GM19452 (cell line): ENCODE measurements around the gene MTUS2.

Experiments
- ATAC-seq: cut with Tn5 transposase; IDR thresholded peaks from one replicate; pipeline ENCODE4 v1.9.1; 2021; ENCODE audit not compliant: unreplicated experiment

The MTUS2 gene

DNA sequence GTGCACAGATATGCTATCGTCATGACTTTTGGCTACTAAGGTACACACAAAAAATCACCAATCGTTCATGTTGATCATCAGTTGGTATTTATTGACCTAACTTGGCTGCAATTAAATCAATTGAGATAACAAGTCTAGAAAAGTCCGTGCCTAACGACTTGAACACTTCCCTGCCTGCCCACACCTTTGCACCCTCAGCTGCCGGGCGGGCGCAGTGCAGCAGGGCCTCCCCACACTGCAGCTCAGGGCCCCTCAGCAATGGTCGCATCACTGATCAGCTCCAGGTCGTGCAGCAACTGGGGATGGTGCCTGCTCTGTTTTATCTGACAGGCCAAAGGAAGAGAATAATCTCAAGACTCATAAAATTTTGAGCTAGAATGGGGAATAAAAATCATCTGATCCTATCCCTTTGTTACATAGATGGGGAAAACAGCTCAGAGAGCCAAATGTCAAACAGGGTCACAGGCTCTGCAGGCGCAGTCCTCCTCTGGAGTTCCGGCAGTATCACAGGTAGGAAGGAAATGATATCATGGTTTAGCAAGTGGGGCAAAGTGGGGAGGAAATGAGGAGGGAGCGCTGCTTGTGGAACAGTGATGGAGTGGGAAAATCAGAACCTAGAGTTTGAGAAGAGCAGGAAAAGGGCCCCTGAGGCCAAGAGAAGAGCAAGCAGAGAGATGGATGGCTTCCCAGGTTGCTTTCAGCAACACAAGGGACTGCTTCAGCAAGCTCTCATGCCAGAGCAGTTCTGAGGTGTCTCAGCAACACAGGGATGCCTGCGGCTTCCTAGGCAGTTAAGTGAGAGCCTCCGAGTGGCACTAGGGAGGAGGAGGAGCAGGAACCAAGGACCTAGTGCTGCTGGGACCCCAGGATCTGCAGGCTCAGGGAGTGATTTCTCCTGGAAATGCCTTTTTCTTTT is 717.9 kb downstream of the MTUS2 start:
- no peak for ATAC-seq

DNA sequence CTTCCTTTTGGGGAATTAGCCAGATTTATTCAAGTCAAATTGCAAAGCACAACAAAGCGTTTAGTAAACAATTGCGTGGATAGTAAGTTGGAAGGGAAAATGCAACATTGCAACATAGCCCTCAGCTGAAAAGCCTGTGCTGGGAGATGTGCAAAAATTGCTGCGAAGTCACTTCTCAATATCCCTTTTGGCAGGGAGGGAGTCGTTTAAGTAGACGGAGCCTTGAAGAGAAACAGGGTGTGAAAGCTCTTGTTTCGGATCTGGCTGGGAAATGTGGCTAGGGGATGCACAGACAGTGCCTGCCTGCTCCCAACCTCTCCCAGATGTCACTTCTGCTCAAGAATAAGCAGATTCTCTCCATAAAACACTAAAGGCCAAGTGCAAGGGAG is 718.5 kb downstream of the MTUS2 start:
- ATAC-seq = no peak

DNA sequence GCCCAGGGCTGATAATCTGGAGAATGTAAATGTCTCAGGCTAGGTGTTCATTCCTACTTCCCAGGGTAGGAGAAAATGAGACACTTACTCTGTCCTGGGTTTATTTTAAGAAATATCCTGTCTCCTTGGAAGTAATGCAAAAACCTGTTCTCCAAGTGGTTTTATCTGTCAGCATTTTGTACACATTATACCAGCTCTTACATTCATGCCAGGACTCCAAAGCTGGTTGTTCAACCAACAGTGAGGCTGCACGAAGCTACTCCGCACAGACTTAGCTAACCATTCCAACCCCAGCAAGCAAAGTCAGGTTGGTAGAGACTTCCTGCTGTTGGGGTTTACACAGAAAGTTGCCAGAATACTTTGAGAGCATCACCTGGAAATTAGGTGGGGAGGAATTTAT is 719.7 kb downstream of the MTUS2 start:
- no peak for ATAC-seq

DNA sequence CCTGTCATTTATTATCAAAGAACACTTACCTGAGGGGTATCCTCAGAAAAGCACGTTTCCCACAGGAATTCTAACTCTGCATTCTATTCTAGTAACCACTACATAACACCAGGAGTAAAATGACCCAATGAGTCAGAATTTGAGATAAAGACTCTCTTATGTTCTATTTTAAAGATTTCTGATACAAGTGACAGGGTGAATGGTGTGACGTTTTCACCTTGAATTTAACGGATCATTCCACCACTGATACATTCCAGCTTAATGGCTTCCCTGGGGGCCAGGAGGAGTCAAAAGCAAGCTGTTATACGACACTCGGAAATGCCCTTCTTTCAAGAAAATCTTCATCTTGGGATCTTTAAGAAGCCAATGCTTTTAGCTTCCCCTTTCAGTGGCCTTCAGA is 720.2 kb downstream of the MTUS2 start:
- no peak for ATAC-seq

DNA sequence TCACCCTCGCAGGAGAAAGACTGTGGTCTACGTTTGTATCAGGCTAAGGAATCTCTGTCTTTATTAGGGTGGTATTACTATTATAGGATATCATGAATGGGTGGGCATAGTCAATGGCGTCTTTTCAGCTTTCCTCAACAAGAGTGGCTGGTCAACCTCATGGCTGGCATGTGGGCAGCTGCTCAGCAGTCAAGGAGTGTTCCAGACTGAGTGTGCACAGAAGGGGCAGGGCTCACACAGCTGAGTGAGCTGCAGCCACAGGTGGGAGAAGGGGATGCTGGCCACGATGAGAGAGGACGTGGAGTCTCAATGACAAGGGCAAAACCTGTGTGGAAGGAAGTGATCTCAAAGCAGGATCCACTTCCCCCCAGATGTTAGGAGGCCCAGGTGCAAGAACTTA is 720.7 kb downstream of the MTUS2 start:
- ATAC-seq = no peak

DNA sequence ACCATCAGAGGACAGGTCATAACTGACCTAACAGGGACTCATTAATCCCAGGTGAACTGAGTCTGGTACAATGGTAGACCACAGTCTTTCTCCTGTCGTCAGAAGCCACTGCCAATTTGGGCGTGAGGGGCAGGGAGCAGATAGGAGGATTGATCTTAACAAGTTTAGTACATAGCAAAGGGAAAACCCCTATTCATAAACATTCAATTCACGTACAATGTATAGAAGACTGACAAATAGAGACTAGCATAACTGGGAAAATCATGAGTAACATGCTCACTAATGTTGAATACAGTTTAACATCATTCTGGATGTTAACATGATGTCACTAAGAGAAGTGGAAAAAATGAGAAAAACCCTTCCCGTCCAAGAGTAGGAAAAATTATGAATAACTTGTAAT is 721.3 kb downstream of the MTUS2 start:
- no peak for ATAC-seq

DNA sequence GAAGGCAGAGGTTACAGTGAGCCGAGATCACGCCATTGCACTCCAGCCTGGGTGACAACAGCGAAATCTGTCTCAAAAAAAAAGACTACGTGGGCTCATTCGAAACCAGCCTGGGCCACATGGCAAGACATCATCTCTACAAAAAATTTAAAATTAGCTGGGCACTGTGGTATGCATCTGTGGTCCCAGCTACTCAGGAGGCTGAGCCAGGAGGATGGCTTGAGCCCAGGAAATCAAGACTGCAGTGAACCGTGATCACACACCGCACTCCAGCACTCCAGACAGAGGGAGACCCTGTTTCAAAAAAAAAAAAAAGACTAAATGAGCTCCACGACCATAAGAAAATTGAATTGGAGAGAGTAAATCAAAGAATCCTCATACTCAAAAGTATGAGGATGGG is 722.2 kb downstream of the MTUS2 start:
- ATAC-seq = no peak

DNA sequence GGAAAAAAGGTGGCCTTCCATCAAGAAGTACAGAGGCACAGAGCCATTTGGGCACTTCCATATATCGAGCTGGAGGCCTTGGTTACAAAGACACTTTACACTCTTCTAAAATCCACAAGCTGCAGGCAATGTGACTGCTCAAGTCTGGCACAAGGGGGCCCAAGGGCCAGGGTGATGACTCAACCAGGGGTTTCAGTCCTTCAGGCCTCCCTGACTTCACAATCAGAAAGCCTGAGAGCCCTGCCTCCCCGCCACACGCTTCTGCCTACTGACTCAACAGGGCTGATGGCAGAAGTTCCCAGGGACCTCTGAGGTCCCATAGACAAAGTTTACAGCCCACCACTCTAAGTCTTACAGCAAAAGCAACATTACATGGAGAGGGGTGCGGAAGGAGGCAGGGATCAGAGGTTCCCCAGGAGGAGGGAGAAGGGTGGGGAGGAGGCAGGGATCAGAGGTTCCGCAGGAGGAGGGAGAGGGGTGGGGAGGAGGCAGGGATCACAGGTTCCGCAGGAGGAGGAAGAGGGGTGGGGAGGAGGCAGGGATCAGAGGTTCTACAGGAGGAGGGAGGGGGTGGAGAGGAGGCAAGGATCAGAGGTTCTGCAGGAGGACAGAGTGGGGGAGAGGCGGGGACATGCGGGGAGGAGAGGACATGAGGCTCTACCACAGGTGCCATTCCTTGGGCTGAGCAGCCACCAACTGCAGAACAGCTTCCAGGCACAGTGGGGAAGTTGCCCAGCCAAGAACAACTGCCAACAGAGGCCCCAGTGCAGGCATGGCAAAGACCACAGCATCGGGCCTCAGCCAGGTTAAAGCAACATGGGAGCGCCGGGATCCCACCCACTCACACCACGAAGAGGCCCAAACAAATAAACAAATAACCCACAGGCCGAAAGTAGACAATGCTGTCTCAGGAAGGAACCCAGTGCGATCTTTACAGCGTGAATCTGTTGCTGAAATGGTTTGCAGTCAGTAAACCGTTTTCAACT is 723.4 kb downstream of the MTUS2 start:
- ATAC-seq = peak; percentile 95

DNA sequence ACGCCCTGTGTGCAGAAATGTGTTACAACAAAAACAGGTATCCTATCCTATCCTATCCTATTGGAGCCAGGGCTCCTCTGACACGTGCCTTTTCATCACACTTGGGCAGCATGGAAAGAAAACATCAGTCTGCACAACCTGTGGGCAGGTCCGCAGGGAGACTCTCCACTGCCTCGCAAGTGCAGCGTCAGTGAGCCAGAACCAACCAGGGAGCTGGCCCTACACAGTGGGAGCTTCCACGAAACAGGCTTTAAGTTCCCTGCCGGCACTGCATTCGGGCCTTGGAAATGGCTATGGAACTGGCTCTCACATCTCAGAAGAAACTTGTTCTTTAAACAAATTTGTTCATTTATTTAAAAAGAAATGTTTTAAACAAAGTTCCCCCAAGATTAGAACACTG is 725.8 kb downstream of the MTUS2 start:
- no peak for ATAC-seq

DNA sequence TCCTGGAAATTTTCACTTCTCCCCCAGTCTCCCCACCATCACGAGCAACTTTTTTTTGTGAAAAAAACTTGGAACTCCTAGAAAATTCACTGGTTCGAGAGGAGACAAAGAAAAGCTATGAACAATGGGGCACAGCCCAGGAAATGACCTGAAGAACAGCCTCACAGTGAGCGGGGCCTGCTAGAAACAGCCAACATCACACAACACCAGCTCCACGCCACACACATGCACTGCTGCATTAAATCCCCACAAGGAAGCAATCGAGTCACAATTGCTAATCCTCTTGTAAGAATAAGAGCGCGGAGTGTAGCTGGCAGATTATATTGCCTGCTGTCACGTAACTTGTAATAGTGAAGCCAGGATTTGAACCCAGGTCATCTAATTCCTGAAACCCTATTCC is 726.5 kb downstream of the MTUS2 start:
- ATAC-seq = no peak

DNA sequence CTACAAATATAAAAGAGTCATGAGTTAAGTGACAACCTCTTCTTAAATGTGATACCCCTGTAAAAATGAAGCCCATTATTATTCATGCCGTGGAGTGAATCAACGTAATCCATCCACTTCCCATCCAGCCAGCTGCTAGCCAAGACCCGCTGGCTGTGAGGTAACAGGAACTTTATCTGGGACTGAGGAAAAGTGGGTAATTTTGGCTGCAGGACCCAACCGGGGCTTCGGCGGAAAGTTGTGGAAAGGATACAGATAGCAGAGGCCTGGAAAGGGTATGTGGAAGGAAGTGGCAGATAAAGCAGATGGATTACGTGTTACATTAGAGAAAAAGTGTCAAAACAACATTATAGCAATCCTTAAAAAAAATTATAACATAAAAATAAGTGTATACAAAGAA is 727.0 kb downstream of the MTUS2 start:
- ATAC-seq = no peak

DNA sequence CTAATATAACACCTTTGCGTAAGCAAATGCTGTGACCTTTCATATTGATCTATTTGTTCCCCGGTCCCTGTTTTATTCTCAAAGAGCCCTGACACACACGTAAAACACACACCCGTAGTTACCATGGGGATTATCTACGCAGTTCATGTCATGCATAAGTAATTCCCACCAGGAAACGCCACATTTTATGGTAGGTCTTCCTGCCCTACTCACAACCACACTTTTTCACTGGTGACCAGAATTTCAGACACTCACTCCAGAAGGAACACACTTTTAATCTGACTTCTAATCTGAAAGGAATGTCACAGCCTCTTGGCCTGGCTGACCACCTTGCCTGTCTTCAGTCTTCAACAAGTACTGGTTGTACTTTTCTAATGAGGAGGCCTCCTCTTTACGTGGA is 728.6 kb downstream of the MTUS2 start:
- ATAC-seq = no peak

DNA sequence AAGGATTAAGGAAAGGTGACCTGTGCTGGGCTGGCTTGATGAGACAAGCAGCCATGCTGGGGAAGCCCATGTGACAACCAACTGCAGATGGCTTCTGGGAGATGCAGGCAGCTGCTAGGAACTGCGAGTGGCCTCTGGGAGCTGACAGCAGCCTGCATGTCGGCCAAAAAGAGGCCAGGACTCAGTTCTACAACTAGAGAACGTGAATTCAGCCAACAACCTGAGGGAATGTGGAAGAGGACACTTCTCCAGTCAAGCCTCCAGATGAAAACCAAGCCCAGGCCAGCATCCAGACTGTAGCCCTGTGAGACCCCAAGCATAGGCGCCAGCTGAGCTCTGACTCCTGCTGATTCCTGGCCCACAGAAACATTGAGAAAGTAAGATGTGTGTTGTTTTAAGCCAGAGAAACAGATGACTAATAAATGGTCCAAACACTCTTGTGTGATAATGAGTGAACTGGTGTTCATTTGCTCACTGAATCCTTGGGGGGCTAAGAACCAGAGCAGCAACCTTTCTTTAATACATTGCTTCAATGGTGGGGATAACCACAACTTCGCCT is 730.4 kb downstream of the MTUS2 start:
- ATAC-seq = no peak

DNA sequence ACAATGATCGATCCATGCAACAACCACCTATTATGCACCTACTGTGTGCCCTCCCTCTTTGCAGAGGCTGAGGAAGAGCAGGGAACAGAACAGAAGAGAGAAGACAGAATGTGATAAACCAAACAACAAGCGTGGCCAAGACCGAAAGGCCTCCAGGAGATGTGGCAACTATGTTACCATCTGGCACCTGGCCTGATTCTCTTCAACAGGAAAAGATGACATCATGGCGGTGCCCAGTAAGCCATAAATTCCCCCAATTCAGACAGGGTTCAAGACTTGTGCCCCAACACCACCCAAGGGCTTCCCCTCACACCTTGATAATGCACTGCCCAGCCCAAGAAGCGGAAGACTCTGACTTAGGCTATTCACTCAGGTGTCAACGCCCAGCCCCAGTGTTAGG is 731.1 kb downstream of the MTUS2 start:
- ATAC-seq = no peak
